Fibroblast of mammary gland (primary cell): ENCODE measurements around the gene CCDC80.

Experiments used
- DNase-seq: peaks from one replicate; pipeline ENCODE4 v3.0.0-alpha.2; 2010; ENCODE audit warnings: low read depth
- H3K4me3 ChIP-seq: 2 replicates; pipeline ENCODE4 v1.5.1; 2011; ENCODE audit warnings: low read depth, mild to moderate bottlenecking, low read length, moderate library complexity; ENCODE audit not compliant: control insufficient read depth
- CTCF ChIP-seq: conservative IDR thresholded peaks from 2 replicates; pipeline ENCODE4 v1.5.1; 2011; ENCODE audit warnings: low read depth, low read length, inconsistent platforms; ENCODE audit not compliant: control insufficient read depth, insufficient read depth

The CCDC80 gene

GRCh38 chr3:112610121-112610520 is 30.8 kb downstream of the CCDC80 start:
- H3K4me3 ChIP-seq, result no peak overlapping the region
- DNase-seq, result peak; percentile 93
- no peak for TF ChIP-seq CTCF

DNA sequence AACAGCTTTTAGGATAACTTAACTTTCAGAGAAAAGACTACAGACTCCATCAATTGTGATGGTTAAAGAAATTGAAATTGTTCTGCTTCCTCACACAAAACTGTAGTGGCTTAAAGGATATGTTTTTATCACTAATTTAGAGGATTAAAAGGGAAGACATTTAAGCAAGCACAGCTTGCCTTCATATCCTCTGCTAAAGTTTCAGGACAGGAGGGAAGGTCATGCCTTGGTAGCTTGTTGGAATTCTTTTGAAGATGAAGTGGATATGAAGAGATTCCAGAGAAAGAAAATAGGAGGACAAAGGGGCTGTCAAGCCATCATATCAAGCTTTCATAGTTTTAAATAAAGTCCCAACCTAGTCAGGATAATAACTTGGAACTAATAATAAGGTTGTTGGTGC is 33.1 kb downstream of the CCDC80 start:
- H3K4me3 ChIP-seq, result no peak overlapping the region
- no peak for TF ChIP-seq CTCF
- no peak for DNase-seq

DNA sequence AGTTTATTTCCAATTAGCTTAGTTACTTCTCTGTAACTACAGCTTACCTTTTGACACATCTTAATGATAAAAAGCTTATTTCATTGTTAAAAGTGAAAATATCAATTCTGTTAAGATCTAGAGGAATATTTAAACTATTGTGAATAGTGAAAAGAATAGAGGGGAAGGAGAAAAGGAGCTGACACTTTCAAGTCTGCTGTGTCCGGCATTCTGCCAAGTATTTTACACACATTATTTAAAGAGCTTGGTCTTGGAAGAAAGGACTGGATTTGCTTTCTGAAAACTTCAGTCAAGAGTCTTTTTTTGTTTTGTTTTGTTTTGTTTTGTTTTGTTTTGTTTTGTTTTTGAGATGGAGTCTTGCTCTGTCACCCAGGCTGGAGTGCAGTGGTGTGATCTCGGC is 34.8 kb downstream of the CCDC80 start:
- DNase-seq, result no peak
- no peak overlapping the region for H3K4me3 ChIP-seq
- TF ChIP-seq CTCF, result no peak

GRCh38 chr3:112605285-112605684 is 35.7 kb downstream of the CCDC80 start:
- TF ChIP-seq CTCF, result no peak
- peak; percentile 99 for DNase-seq
- no peak overlapping the region for H3K4me3 ChIP-seq

- no peak overlapping the region for H3K4me3 ChIP-seq
- no peak for TF ChIP-seq CTCF
- peak; percentile 90 for DNase-seq
These were observed 36.4 kb downstream of the CCDC80 start for GRCh38 chr3:112604536-112604935.

- no peak overlapping the region for H3K4me3 ChIP-seq
- no peak for TF ChIP-seq CTCF
- no peak for DNase-seq
These were observed 38.6 kb downstream of the CCDC80 start for GRCh38 chr3:112602217-112602838.

DNA sequence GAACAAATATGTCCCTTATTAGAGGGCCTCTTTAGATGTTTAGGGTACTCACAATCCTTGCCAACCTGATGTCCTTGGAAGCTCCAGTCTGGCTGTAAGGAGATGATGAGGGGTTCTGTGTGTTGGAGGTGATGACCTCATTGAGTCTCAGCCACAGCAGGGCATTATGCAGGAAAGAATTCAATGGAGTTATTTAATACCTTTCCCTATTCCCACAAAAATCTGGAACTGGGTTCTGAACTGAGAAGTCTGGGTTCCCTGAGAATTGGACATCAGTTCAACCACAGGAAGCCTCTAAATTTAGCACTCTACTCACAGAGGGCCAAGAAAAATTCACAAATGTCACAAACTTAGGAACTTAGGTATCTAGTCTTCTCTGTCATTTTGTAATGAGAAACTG is 42.2 kb downstream of the CCDC80 start:
- no peak overlapping the region for H3K4me3 ChIP-seq
- no peak for TF ChIP-seq CTCF
- DNase-seq, result no peak
